Endothelial cell of umbilical vein (primary cell): ENCODE results near the gene UIMC1. TPM values are rescaled to one million over a fixed set of nuclear protein-coding genes. Genes with fewer than 3 reads are reported as not detected.

Experiments
- BruUV-seq: library from RNA; stranded (reverse); fragments of 400-500 nt; replicated peaks from 2 replicates; lab custom pipeline; 2021; lab: Mats Ljungman, UMichigan
- CTCF ChIA-PET: fragments of 300-600, 350-600 bp; sonication (Branson Sonifier 250); formaldehyde crosslinking; loops from one replicate; lab custom pipeline; 2021; ENCODE audit warnings: antibody characterized with exemption, inconsistent platforms; lab: Charles Lee
- POLR2A ChIA-PET: fragments of 300-600, 350-600 bp; sonication (Branson Sonifier 250); formaldehyde crosslinking; loops from one replicate; lab custom pipeline; 2021; ENCODE audit warnings: antibody characterized with exemption, inconsistent platforms; lab: Charles Lee
- DNase-seq: peaks from one replicate; pipeline ENCODE4 v3.0.0-alpha.2; 2011; ENCODE audit warnings: low read depth, low spot score
- FAIRE-seq: peaks from 2 replicates; lab custom pipeline; 2011; peaks lifted over from hg19 to GRCh38; lab: Jason Lieb, UNC
- H2AFZ ChIP-seq: 2 replicates; pipeline ENCODE4 v1.6.0; 2012; ENCODE audit warnings: low read depth, low read length, control low read depth, inconsistent platforms
- H3K27ac ChIP-seq: 2 replicates; pipeline ENCODE4 v1.5.1; 2011; ENCODE audit warnings: low read depth, mild to moderate bottlenecking, control low read depth, low read length, moderate library complexity; ENCODE audit not compliant: insufficient read depth
- H3K27me3 ChIP-seq, 2 experiments: 2 replicates each; pipeline versions ENCODE4 v1.6.0 to v1.6.1; 2011; ENCODE audit warnings: low read length in 2 of 2, mixed read lengths in 1 of 2; ENCODE audit not compliant: control insufficient read depth in 2 of 2, insufficient read depth in 2 of 2
- H3K36me3 ChIP-seq, 2 experiments: 2 replicates in 1 of 2; 3 replicates in 1 of 2; pipeline ENCODE4 v1.5.1; 2011; ENCODE audit warnings: low read length in 2 of 2, mild to moderate bottlenecking in 1 of 2, moderate library complexity in 1 of 2; ENCODE audit not compliant: control insufficient read depth in 2 of 2, insufficient read depth in 2 of 2; ENCODE audit errors: extremely low read depth in 1 of 2
- H3K4me1 ChIP-seq: 3 replicates; pipeline ENCODE4 v1.5.1; 2011; ENCODE audit warnings: mild to moderate bottlenecking, low read length; ENCODE audit not compliant: control insufficient read depth, insufficient read depth; ENCODE audit errors: extremely low read depth
- H3K4me2 ChIP-seq: 2 replicates; pipeline ENCODE4 v1.6.1; 2011; ENCODE audit warnings: low read length, control low read depth, mixed read lengths; ENCODE audit not compliant: insufficient read depth
- H3K4me3 ChIP-seq, 3 experiments: fragments of 200-600 bp in 1 of 3; sonication (generic), shearing (Covaris generic) in 1 of 3; replicated peaks in 1 of 3; 2 replicates each; pipeline ENCODE4 v1.5.1; 2011 to 2016; ENCODE audit warnings: control low read depth in 3 of 3, low read length in 3 of 3, mild to moderate bottlenecking in 2 of 3, inconsistent platforms in 1 of 3, low read depth in 1 of 3, moderate library complexity in 1 of 3; ENCODE audit not compliant: insufficient read depth in 1 of 3
- H3K79me2 ChIP-seq: 2 replicates; pipeline ENCODE4 v1.6.0; 2012; ENCODE audit warnings: low read length, inconsistent platforms; ENCODE audit not compliant: control insufficient read depth, insufficient read depth
- H3K9ac ChIP-seq: replicated peaks from 2 replicates; pipeline ENCODE3; 2011; ENCODE audit warnings: low read length, control low read depth; ENCODE audit not compliant: insufficient read depth; ENCODE audit errors: extremely low read depth
- H3K9me1 ChIP-seq: replicated peaks from 3 replicates; pipeline ENCODE4 v1.6.0; 2011; ENCODE audit warnings: mild to moderate bottlenecking, low read length; ENCODE audit not compliant: control insufficient read depth, insufficient read depth; ENCODE audit errors: extremely low read depth
- H3K9me3 ChIP-seq: replicated peaks from 2 replicates; pipeline ENCODE4 v1.5.1; 2012; ENCODE audit warnings: low read length, inconsistent platforms; ENCODE audit not compliant: control insufficient read depth, insufficient read depth
- H4K20me1 ChIP-seq: replicated peaks from 2 replicates; pipeline ENCODE3; 2011; ENCODE audit warnings: mild to moderate bottlenecking, low read length; ENCODE audit not compliant: control insufficient read depth, insufficient read depth; ENCODE audit errors: extremely low read depth
- EZH2 ChIP-seq: IDR thresholded peaks from 2 replicates; pipeline ENCODE4 v1.6.1; 2012; ENCODE audit warnings: borderline replicate concordance, low read depth, mild to moderate bottlenecking, moderate library complexity, low read length, inconsistent platforms; ENCODE audit not compliant: severe bottlenecking
- FOS ChIP-seq: IDR thresholded peaks from 2 replicates; pipeline ENCODE4 v1.6.1; 2011; ENCODE audit warnings: mild to moderate bottlenecking, low read length, moderate library complexity, borderline replicate concordance; ENCODE audit not compliant: insufficient read depth
- GATA2 ChIP-seq: IDR thresholded peaks from 2 replicates; pipeline ENCODE4 v1.7.0; 2011; ENCODE audit warnings: low read depth, mild to moderate bottlenecking, moderate library complexity, mixed read lengths, low read length; ENCODE audit not compliant: insufficient read length, insufficient read depth
- JUN ChIP-seq: IDR thresholded peaks from 2 replicates; pipeline ENCODE4 v1.6.1; 2011; ENCODE audit warnings: borderline replicate concordance, low read depth; ENCODE audit not compliant: insufficient read length, insufficient read depth
- MAX ChIP-seq: IDR thresholded peaks from 2 replicates; pipeline ENCODE4 v1.6.1; 2011; ENCODE audit not compliant: insufficient read depth, insufficient read length
- MYC ChIP-seq: IDR thresholded peaks from one replicate; pipeline ENCODE4 v1.6.1; 2011; ENCODE audit warnings: mild to moderate bottlenecking, low read depth, low read length
- POLR2A ChIP-seq: IDR thresholded peaks from 2 replicates; pipeline ENCODE4 v1.6.1; 2012; ENCODE audit warnings: low read depth, mild to moderate bottlenecking, control low read depth, low read length
- POLR2AphosphoS5 ChIP-seq: IDR thresholded peaks from 2 replicates; pipeline ENCODE4 v1.6.1; 2012; ENCODE audit warnings: low read depth, mild to moderate bottlenecking, control low read depth, low read length, moderate library complexity; ENCODE audit not compliant: insufficient read depth
- dilution Hi-C: fragments of 300-500 bp; cut with MboI; formaldehyde crosslinking; loops from one replicate; pipeline ENCODE4 v1.15.0; 2019; ENCODE audit warnings: low sequenced_read_pairs; ENCODE audit not compliant: extremely low pct_ligation_motif_present
- intact Hi-C: fragments of 100-400 bp; cut with micrococcal nuclease; formaldehyde crosslinking; loops from one replicate; pipeline ENCODE4 v1.10.0; 2022
- polyA plus RNA-seq, 4 experiments: library from polyadenylated mRNA; depleted of rRNA in 3 of 4; stranded (reverse) in 3 of 4; unstranded in 1 of 4; fragments of >200 nt; gene quantifications; 2 replicates each; pipeline versions ENCODE4 v1.2.1 to v1.2.3, GENCODE V29; 2011 to 2012; ENCODE audit warnings: missing spikeins in 1 of 4
- total RNA-seq: library from RNA; stranded (reverse); gene quantifications from 2 replicates; pipeline ENCODE4 v1.2.3, GENCODE V29; 2021
- TF ChIP-seq, protein P1 (sequence below), 2 donors: IDR thresholded peaks; 1 replicate in 1 of 2; 2 replicates in 1 of 2; pipeline ENCODE4 v1.5.1; 2011; ENCODE audit warnings: low read length in 2 of 2, mild to moderate bottlenecking in 2 of 2, moderate library complexity in 2 of 2, control low read depth in 1 of 2, inconsistent platforms in 1 of 2, low read depth in 1 of 2; ENCODE audit not compliant: insufficient read depth in 1 of 2; ENCODE audit errors: extremely low read depth in 1 of 2

The UIMC1 gene
- total and polyA plus RNA-seq, 2 donors (not counting 3 experiments of a cell fraction or from before 2014, with no cell fraction given) = 17.2 to 60.1 TPM

- no TSS peak for BruUV-seq
- TF ChIP-seq MAX (no peak), FOS (no peak), MYC (no peak)
- Histone ChIP-seq H4K20me1 (no peaks in the 10 kb centered on the region), H3K4me3 (no peak overlapping the region), H3K27ac (no peak overlapping the region), H3K9me3 (no peaks in the 10 kb centered on the region), H2AFZ (no peak overlapping the region), H3K27me3 (no peaks in the 10 kb centered on the region), H3K4me2 (no peak overlapping the region), H3K9ac (no peak overlapping the region), H3K36me3 (peaks cover 0 to 3% of the 10 kb centered on the region in 2 experiments), H3K9me1 (no peaks in the 10 kb centered on the region), H3K79me2 (peaks cover 33% of the 10 kb centered on the region), H3K4me1 (peaks cover 4% of the 10 kb centered on the region)
- ChIA-PET POLR2A (interaction anchor here (0.6 kb wide), 1 partner anchor 139 kb away, joined by 3 read pairs; no protein-coding TSS in a partner anchor), CTCF (interaction anchor here (0.8 to 1.2 kb wide), 2 partner anchors 44 to 84 kb away, joined by 8 to 11 read pairs; no protein-coding TSS in a partner anchor)
- dilution Hi-C loops = no loop called here
- FAIRE-seq = no peak
- intact Hi-C loops = no loop called here
- no peak for DNase-seq
Measured at GRCh38 chr5:177027665-177028064, 21.1 kb upstream of the UIMC1 start.

- dilution Hi-C loops (no loop called here), intact Hi-C loops (no loop called here)
- H3K9me3 ChIP-seq = no peaks in the 10 kb centered on the region
- H3K27ac ChIP-seq = no peak overlapping the region
- H3K36me3 ChIP-seq = peaks cover 0 to 2% of the 10 kb centered on the region in 2 experiments
- no peak overlapping the region for H3K9ac ChIP-seq
- H3K27me3 ChIP-seq = no peaks in the 10 kb centered on the region
- DNase-seq (no peak), FAIRE-seq (no peak)
- no peaks in the 10 kb centered on the region for H4K20me1 ChIP-seq
- POLR2A ChIA-PET = no interaction called here
- H3K9me1 ChIP-seq = no peaks in the 10 kb centered on the region
- BruUV-seq = no TSS peak
- peaks cover 9% of the 10 kb centered on the region for H3K4me1 ChIP-seq
- H3K4me2 ChIP-seq = no peak overlapping the region
- no peak overlapping the region for H3K4me3 ChIP-seq
- no peak overlapping the region for H2AFZ ChIP-seq
- H3K79me2 ChIP-seq = peaks cover 29% of the 10 kb centered on the region
- CTCF ChIA-PET = interaction anchor here (1.0 kb wide), 1 partner anchor 46 kb away, joined by 3 read pairs; no protein-coding TSS in a partner anchor
- TF ChIP-seq, protein P1, sequence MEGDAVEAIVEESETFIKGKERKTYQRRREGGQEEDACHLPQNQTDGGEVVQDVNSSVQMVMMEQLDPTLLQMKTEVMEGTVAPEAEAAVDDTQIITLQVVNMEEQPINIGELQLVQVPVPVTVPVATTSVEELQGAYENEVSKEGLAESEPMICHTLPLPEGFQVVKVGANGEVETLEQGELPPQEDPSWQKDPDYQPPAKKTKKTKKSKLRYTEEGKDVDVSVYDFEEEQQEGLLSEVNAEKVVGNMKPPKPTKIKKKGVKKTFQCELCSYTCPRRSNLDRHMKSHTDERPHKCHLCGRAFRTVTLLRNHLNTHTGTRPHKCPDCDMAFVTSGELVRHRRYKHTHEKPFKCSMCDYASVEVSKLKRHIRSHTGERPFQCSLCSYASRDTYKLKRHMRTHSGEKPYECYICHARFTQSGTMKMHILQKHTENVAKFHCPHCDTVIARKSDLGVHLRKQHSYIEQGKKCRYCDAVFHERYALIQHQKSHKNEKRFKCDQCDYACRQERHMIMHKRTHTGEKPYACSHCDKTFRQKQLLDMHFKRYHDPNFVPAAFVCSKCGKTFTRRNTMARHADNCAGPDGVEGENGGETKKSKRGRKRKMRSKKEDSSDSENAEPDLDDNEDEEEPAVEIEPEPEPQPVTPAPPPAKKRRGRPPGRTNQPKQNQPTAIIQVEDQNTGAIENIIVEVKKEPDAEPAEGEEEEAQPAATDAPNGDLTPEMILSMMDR (IDR thresholded peaks at IDR 0.05; ENCODE audit: extremely low read depth in 1 of 2, insufficient read depth in 1 of 2, low read depth in 1 of 2, low read length in 2 of 2) = no peak
- no peak for TF ChIP-seq MAX
- no peak for TF ChIP-seq POLR2A
- no peak for TF ChIP-seq FOS
- no peak for TF ChIP-seq JUN
- no peak for TF ChIP-seq GATA2
- TF ChIP-seq MYC = no peak
- no peak for TF ChIP-seq EZH2
- no peak for TF ChIP-seq POLR2AphosphoS5
Measured at GRCh38 chr5:177025101-177025601, 18.6 kb upstream of the UIMC1 start.
